ENCODE measurements around the gene FREM1.

FREM1 gene

GRCh38 chr9:14869671-14870070 lies 40.6 kb downstream of the FREM1 start:
- FAIRE-seq, result no peak

- FAIRE-seq, result no peak
These were observed 41.2 kb downstream of the FREM1 start for GRCh38 chr9:14868772-14869583.

GRCh38 chr9:14868418-14868771 lies 41.8 kb downstream of the FREM1 start:
- FAIRE-seq, result no peak

- no peak for FAIRE-seq
These were observed 44.0 kb downstream of the FREM1 start for GRCh38 chr9:14866200-14866749.

- FAIRE-seq, result no peak
These were observed 45.9 kb downstream of the FREM1 start for GRCh38 chr9:14864309-14864708.

- no peak for FAIRE-seq
These were observed 46.8 kb downstream of the FREM1 start for GRCh38 chr9:14863402-14863801.

- no peak for FAIRE-seq
These were observed 52.6 kb downstream of the FREM1 start for GRCh38 chr9:14857449-14858305.

GRCh38 chr9:14849851-14850250 lies 60.4 kb downstream of the FREM1 start:
- FAIRE-seq, result no peak

GRCh38 chr9:14849296-14849695 lies 60.9 kb downstream of the FREM1 start:
- FAIRE-seq, result no peak

GRCh38 chr9:14846871-14847311 lies 63.3 kb downstream of the FREM1 start:
- FAIRE-seq, result no peak

- no peak for FAIRE-seq
These were observed 67.1 kb downstream of the FREM1 start for GRCh38 chr9:14843163-14843562.

- FAIRE-seq, result no peak
These were observed 68.0 kb downstream of the FREM1 start for GRCh38 chr9:14842269-14842668.

- no peak for FAIRE-seq
These were observed 71.5 kb downstream of the FREM1 start for GRCh38 chr9:14838701-14839100.

- FAIRE-seq, result no peak
These were observed 73.3 kb downstream of the FREM1 start for GRCh38 chr9:14836885-14837284.

GRCh38 chr9:14831661-14832060 lies 78.6 kb downstream of the FREM1 start:
- FAIRE-seq, result no peak

GRCh38 chr9:14831074-14831473 lies 79.2 kb downstream of the FREM1 start:
- no peak for FAIRE-seq

GRCh38 chr9:14830057-14830456 lies 80.2 kb downstream of the FREM1 start:
- no peak for FAIRE-seq

- no peak for FAIRE-seq
These were observed 81.0 kb downstream of the FREM1 start for GRCh38 chr9:14829204-14829603.

GRCh38 chr9:14827805-14828204 lies 82.4 kb downstream of the FREM1 start:
- no peak for FAIRE-seq

- no peak for FAIRE-seq
These were observed 85.7 kb downstream of the FREM1 start for GRCh38 chr9:14824481-14824880.

- FAIRE-seq, result no peak
These were observed 86.4 kb downstream of the FREM1 start for GRCh38 chr9:14823800-14824199.

- no peak for FAIRE-seq
These were observed 87.6 kb downstream of the FREM1 start for GRCh38 chr9:14822666-14823065.

GRCh38 chr9:14819183-14819582 lies 91.0 kb downstream of the FREM1 start:
- no peak for FAIRE-seq

- no peak for FAIRE-seq
These were observed 96.0 kb downstream of the FREM1 start for GRCh38 chr9:14814249-14814628.
